Natural killer cell (primary cell): Measurements from ENCODE around the gene CD300H. TPM values are rescaled to one million over a fixed set of nuclear protein-coding genes. Genes with fewer than 3 reads are reported as not detected.

Experiments used
- ATAC-seq, 3 donors: fragments of 150-1000 bp in 2 of 3; fragments of 200-7000 bp in 1 of 3; cut with Tn5 transposase; 1 replicate in 1 of 3; 2 replicates in 2 of 3; pipeline ENCODE4 v1.10.0; 2021; ENCODE audit warnings: mild to moderate bottlenecking in 2 of 3, moderate library complexity in 2 of 3
- DNase-seq, 2 donors: peaks; one replicate each; pipeline versions ENCODE4 v3.0.0 to v3.0.0-alpha.2; 2013 to 2021; ENCODE audit warnings: mixed read lengths in 1 of 2
- H3K27ac ChIP-seq: one replicate; pipeline ENCODE4 v1.5.1; 2013; ENCODE audit warnings: mild to moderate bottlenecking, low read length
- H3K27me3 ChIP-seq: one replicate; pipeline ENCODE4 v1.6.1; 2013; ENCODE audit warnings: low read length; ENCODE audit not compliant: control insufficient read depth, insufficient read depth
- H3K36me3 ChIP-seq: one replicate; pipeline ENCODE4 v1.6.1; 2013; ENCODE audit warnings: low read length; ENCODE audit not compliant: control insufficient read depth, insufficient read depth
- H3K4me1 ChIP-seq: one replicate; pipeline ENCODE4 v1.6.1; 2013; ENCODE audit warnings: low read length; ENCODE audit not compliant: control insufficient read depth, insufficient read depth
- H3K4me3 ChIP-seq: one replicate; pipeline ENCODE4 v1.5.1; 2013; ENCODE audit warnings: low read length
- H3K9me3 ChIP-seq: one replicate; pipeline ENCODE4 v1.6.1; 2013; ENCODE audit warnings: low read length; ENCODE audit not compliant: control insufficient read depth, insufficient read depth
- H3K27ac Mint-ChIP-seq, 2 donors: one replicate each; pipeline ENCODE4 v1.8.0; 2022; ENCODE audit warnings: mild to moderate bottlenecking in 2 of 2, mixed read lengths in 2 of 2, moderate library complexity in 1 of 2
- H3K27me3 Mint-ChIP-seq, 2 donors: one replicate each; pipeline ENCODE4 v1.8.0; 2022; ENCODE audit warnings: low read depth in 2 of 2, mixed read lengths in 2 of 2
- H3K36me3 Mint-ChIP-seq: one replicate; pipeline ENCODE4 v1.8.0; 2022; ENCODE audit warnings: mixed read lengths
- H3K4me1 Mint-ChIP-seq, 2 donors: one replicate each; pipeline ENCODE4 v1.8.0; 2022; ENCODE audit warnings: mixed read lengths in 2 of 2
- H3K4me3 Mint-ChIP-seq: one replicate; pipeline ENCODE4 v1.8.0; 2022; ENCODE audit warnings: mild to moderate bottlenecking, moderate library complexity, mixed read lengths
- H3K9me3 Mint-ChIP-seq, 2 donors: one replicate each; pipeline ENCODE4 v1.8.0; 2022; ENCODE audit warnings: mixed read lengths in 2 of 2
- CTCF ChIP-seq: fragments of 200-600 bp; IDR thresholded peaks from one replicate; pipeline ENCODE4 v1.8.0; 2022; ENCODE audit warnings: antibody characterized with exemption
- WGBS: methylation state at CpG from one replicate; pipeline ENCODE4 v1.1.7; 2013; ENCODE audit warnings: missing lambda C conversion rate; ENCODE audit not compliant: insufficient coverage; 5-methylcytosine and 5-hydroxymethylcytosine counted together
- intact Hi-C: fragments of 100-400 bp; cut with micrococcal nuclease; formaldehyde crosslinking; loops from one replicate; pipeline ENCODE4 v1.14.2; 2022
- total RNA-seq, 4 donors: library from RNA; stranded (reverse); fragments of 120-200 nt in 1 of 4; gene quantifications; one replicate each; pipeline versions ENCODE4 v1.2.3 to v1.2.4, GENCODE V29; 2013 to 2022

The CD300H gene
- total RNA-seq, 3 donors from 2014 or later (not counting 1 experiment from before 2014, with no cell fraction given) = 0.90 to 9.3 TPM; not detected in 1

- H3K4me3 ChIP-seq = no peak overlapping the region
- H3K4me1 ChIP-seq = no peaks in the 10 kb centered on the region
- no peaks in the 10 kb centered on the region for H3K36me3 ChIP-seq
- Mint-ChIP-seq H3K27ac (no peak overlapping the region), H3K27me3 (peaks cover 2 to 10% of the 10 kb centered on the region in 2 donors), H3K4me3 (no peak overlapping the region), H3K4me1 (no peaks in the 10 kb centered on the region), H3K36me3 (no peaks in the 10 kb centered on the region), H3K9me3 (no peaks in the 10 kb centered on the region)
- ATAC-seq (no peak), DNase-seq (no peak)
- no peaks in the 10 kb centered on the region for H3K27me3 ChIP-seq
- intact Hi-C loops = no loop called here
- no peak for TF ChIP-seq CTCF
- WGBS = 90% methylated on average over 5 of the region's 5 CpGs
- H3K27ac ChIP-seq = no peak overlapping the region
- H3K9me3 ChIP-seq = peaks cover 6% of the 10 kb centered on the region
Observed at GRCh38 chr17:74585711-74586110, 18.4 kb upstream of the CD300H start.

DNA sequence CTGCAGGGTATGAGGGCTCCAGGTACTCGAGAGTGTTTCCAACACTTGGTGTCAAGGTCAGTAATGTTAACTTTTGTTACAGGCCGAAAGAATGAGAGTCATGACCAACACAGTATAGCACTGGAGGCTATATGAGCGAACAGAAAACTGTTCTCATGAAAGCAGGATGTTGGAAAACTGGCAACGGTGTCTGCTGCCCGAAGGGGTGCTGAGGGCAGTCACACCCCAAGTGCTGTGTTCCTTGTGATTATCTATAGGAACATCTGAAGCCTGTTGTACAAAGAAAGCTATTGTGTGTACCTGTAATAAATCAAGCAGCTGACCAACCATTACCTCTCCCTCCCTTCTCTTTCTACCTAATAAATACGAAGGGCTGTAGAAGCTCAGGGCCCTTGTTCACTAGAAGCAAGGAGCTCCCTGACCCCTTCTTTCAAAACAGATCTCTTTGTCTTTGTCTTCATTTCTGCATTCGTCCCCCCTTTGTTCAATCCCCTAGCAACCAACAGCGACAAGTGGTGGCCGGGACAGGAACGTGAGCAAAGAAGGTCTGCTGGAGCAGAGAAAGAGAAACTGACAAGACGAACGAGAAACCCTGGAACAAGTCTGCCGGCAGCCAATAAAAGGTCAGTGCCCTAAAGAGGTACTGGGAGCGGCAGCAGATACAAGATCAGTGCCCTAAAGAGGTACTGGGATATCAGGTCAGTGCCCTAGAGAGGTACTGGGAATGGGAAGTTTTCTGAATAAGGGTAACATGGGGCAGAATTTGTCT, 17.2 kb upstream of the CD300H start:
- ATAC-seq = no peak
- intact Hi-C loops = no loop called here
- DNase-seq = no peak

DNA sequence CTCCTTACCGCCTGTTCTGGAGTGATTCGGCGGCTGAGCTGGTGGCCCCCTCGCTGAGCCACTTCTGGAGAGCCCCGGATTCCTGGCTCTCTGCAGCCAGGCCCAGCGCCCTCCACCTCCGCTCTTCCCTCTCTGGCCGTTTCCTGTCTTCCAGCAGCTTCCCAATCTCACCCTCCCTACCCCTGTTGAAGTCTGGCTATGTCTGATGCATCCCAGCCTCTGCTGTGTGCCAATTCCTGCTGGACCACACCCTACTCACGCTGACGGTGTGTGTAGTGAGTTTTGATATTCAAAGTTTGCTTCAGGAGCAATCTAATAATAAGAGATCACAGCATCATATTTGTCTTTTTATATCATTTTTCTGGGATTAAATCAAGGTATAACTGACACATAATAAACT, 15.3 kb upstream of the CD300H start:
- TF ChIP-seq CTCF = no peak
- Histone ChIP-seq H3K36me3 (no peaks in the 10 kb centered on the region), H3K4me1 (peaks cover 11% of the 10 kb centered on the region), H3K27ac (no peak overlapping the region), H3K4me3 (no peak overlapping the region), H3K9me3 (peaks cover 6% of the 10 kb centered on the region), H3K27me3 (no peaks in the 10 kb centered on the region)
- H3K27me3 Mint-ChIP-seq = peaks cover 0 to 10% of the 10 kb centered on the region in 2 donors
- H3K4me1 Mint-ChIP-seq = peaks cover 9 to 15% of the 10 kb centered on the region in 2 donors
- H3K9me3 Mint-ChIP-seq = no peaks in the 10 kb centered on the region
- intact Hi-C loops = no loop called here
- H3K27ac Mint-ChIP-seq = no peak overlapping the region
- H3K36me3 Mint-ChIP-seq = no peaks in the 10 kb centered on the region
- DNase-seq = no peak
- 90% methylated on average over 8 of the region's 10 CpGs for WGBS
- no peak overlapping the region for H3K4me3 Mint-ChIP-seq
- no peak for ATAC-seq

More for the DNA sequence above, 17.2 kb upstream of the CD300H start:
- Mint-ChIP-seq H3K9me3 (no peaks in the 10 kb centered on the region), H3K4me1 (peaks cover 4 to 11% of the 10 kb centered on the region in 2 donors), H3K4me3 (no peak overlapping the region), H3K36me3 (no peaks in the 10 kb centered on the region), H3K27ac (no peak overlapping the region), H3K27me3 (peaks cover 2 to 10% of the 10 kb centered on the region in 2 donors)
- H3K27me3 ChIP-seq = no peaks in the 10 kb centered on the region
- 87% methylated on average over 14 of the region's 14 CpGs for WGBS
- no peak for TF ChIP-seq CTCF
- no peak overlapping the region for H3K4me3 ChIP-seq
- peaks cover 9% of the 10 kb centered on the region for H3K4me1 ChIP-seq
- peaks cover 6% of the 10 kb centered on the region for H3K9me3 ChIP-seq
- no peak overlapping the region for H3K27ac ChIP-seq
- H3K36me3 ChIP-seq = no peaks in the 10 kb centered on the region
